DND-41 (cell line): Measurements from ENCODE around the gene HOXC10.
A peak's percentile ranks its signal among the peaks of the same experiment; 100 is the strongest.

ENCODE experiments used
- ATAC-seq: fragments of 200-7000 bp; cut with Tn5 transposase; 3 replicates; pipeline ENCODE4 v1.9.1; 2021; ENCODE audit warnings: low read depth; ENCODE audit not compliant: insufficient read depth
- DNase-seq: peaks from one replicate; pipeline ENCODE4 v3.0.0-alpha.2; 2020
- H2AFZ ChIP-seq: 2 replicates; pipeline ENCODE4 v1.6.0; 2012; ENCODE audit warnings: low read depth, low read length
- H3K27ac ChIP-seq: 2 replicates; pipeline ENCODE4 v1.5.1; 2012; ENCODE audit warnings: low read length, inconsistent platforms
- H3K27me3 ChIP-seq: fragments of 200-600 bp; sonication (generic); 2 replicates; pipeline ENCODE4 v1.6.0; 2012; ENCODE audit warnings: low read length, mild to moderate bottlenecking, inconsistent platforms; ENCODE audit not compliant: insufficient read depth, poor library complexity
- H3K36me3 ChIP-seq: 2 replicates; pipeline ENCODE4 v1.5.1; 2012; ENCODE audit warnings: low read length, inconsistent platforms; ENCODE audit not compliant: insufficient read depth
- H3K4me1 ChIP-seq: 2 replicates; pipeline ENCODE4 v1.5.1; 2012; ENCODE audit warnings: mild to moderate bottlenecking, low read length; ENCODE audit not compliant: insufficient read depth
- H3K4me2 ChIP-seq: 2 replicates; pipeline ENCODE4 v1.6.0; 2012; ENCODE audit warnings: mild to moderate bottlenecking, moderate library complexity, low read length, inconsistent platforms; ENCODE audit not compliant: insufficient read depth
- H3K4me3 ChIP-seq, 2 experiments: fragments of 200-600 bp in 1 of 2; shearing (Covaris generic) in 1 of 2; 2 replicates each; pipeline ENCODE4 v1.5.1; 2012 to 2016; ENCODE audit warnings: inconsistent platforms in 2 of 2, low read length in 2 of 2, mild to moderate bottlenecking in 2 of 2, low read depth in 1 of 2, moderate library complexity in 1 of 2
- H3K79me2 ChIP-seq: 2 replicates; pipeline ENCODE4 v1.6.0; 2012; ENCODE audit warnings: low read length, inconsistent platforms; ENCODE audit not compliant: insufficient read depth
- H3K9ac ChIP-seq: 2 replicates; pipeline ENCODE4 v1.6.0; 2012; ENCODE audit warnings: low read depth, mild to moderate bottlenecking, inconsistent platforms, low read length, moderate library complexity
- H3K9me3 ChIP-seq: 2 replicates; pipeline ENCODE4 v1.5.1; 2012; ENCODE audit warnings: low read length, moderate library complexity, mild to moderate bottlenecking, inconsistent platforms; ENCODE audit not compliant: insufficient read depth, severe bottlenecking
- H4K20me1 ChIP-seq: 2 replicates; pipeline ENCODE4 v1.6.0; 2012; ENCODE audit warnings: low read length; ENCODE audit not compliant: insufficient read depth
- CTCF ChIP-seq: IDR thresholded peaks from 2 replicates; pipeline ENCODE4 v1.5.1; 2012; ENCODE audit warnings: borderline replicate concordance, low read length, moderate library complexity, mild to moderate bottlenecking; ENCODE audit not compliant: poor library complexity, severe bottlenecking; ENCODE audit errors: extremely low read depth
- EZH2 ChIP-seq: IDR thresholded peaks from 3 replicates; pipeline ENCODE4 v1.6.1; 2012; ENCODE audit warnings: borderline replicate concordance, low read depth, mild to moderate bottlenecking, moderate library complexity, low read length, inconsistent platforms; ENCODE audit not compliant: severe bottlenecking

The HOXC10 gene

GRCh38 chr12:54005853-54006558 is 21.1 kb downstream of the HOXC10 start:
- Histone ChIP-seq H3K36me3 (no peaks in the 10 kb centered on the region), H3K27me3 (peaks cover 85% of the 10 kb centered on the region), H4K20me1 (no peaks in the 10 kb centered on the region), H3K9ac (peak overlapping the region; percentile 25), H2AFZ (peak overlapping the region; percentile 55; the same call in 1 of the 2 replicates), H3K4me1 (peaks cover 8% of the 10 kb centered on the region), H3K4me2 (peak overlapping the region; percentile 39), H3K4me3 (no peak overlapping the region), H3K9me3 (no peaks in the 10 kb centered on the region), H3K27ac (no peak overlapping the region), H3K79me2 (no peaks in the 10 kb centered on the region)
- ATAC-seq (peak; percentile 96), DNase-seq (peak; percentile 78)
- TF ChIP-seq EZH2, result no peak
- TF ChIP-seq CTCF, result peak; percentile 95

GRCh38 chr12:54006559-54007220 is 21.7 kb downstream of the HOXC10 start:
- no peak for TF ChIP-seq CTCF
- no peak for TF ChIP-seq EZH2
- no peak for DNase-seq
- H3K4me2 ChIP-seq, result no peak overlapping the region
- H3K27me3 ChIP-seq, result peaks cover 85% of the 10 kb centered on the region
- H3K4me3 ChIP-seq, result no peak overlapping the region
- H3K9ac ChIP-seq, result no peak overlapping the region
- H3K9me3 ChIP-seq, result no peaks in the 10 kb centered on the region
- no peak for ATAC-seq
- no peaks in the 10 kb centered on the region for H4K20me1 ChIP-seq
- no peak overlapping the region for H3K27ac ChIP-seq
- H2AFZ ChIP-seq, result no peak overlapping the region
- H3K79me2 ChIP-seq, result no peaks in the 10 kb centered on the region
- peaks cover 8% of the 10 kb centered on the region for H3K4me1 ChIP-seq
- H3K36me3 ChIP-seq, result no peaks in the 10 kb centered on the region

- no peak overlapping the region for H3K9ac ChIP-seq
- no peak overlapping the region for H3K27ac ChIP-seq
- no peak overlapping the region for H3K4me2 ChIP-seq
- H3K36me3 ChIP-seq, result no peaks in the 10 kb centered on the region
- H3K27me3 ChIP-seq, result peaks cover 82% of the 10 kb centered on the region
- no peak for DNase-seq
- H3K79me2 ChIP-seq, result no peaks in the 10 kb centered on the region
- peaks cover 8% of the 10 kb centered on the region for H3K4me1 ChIP-seq
- H4K20me1 ChIP-seq, result no peaks in the 10 kb centered on the region
- no peak for TF ChIP-seq EZH2
- TF ChIP-seq CTCF, result no peak
- ATAC-seq, result no peak
- H3K4me3 ChIP-seq, result no peak overlapping the region
- no peaks in the 10 kb centered on the region for H3K9me3 ChIP-seq
- H2AFZ ChIP-seq, result no peak overlapping the region
Measured at GRCh38 chr12:54007538-54008259, 22.8 kb downstream of the HOXC10 start.
